ENCODE data around the gene ITGA3.

The ITGA3 gene

DNA sequence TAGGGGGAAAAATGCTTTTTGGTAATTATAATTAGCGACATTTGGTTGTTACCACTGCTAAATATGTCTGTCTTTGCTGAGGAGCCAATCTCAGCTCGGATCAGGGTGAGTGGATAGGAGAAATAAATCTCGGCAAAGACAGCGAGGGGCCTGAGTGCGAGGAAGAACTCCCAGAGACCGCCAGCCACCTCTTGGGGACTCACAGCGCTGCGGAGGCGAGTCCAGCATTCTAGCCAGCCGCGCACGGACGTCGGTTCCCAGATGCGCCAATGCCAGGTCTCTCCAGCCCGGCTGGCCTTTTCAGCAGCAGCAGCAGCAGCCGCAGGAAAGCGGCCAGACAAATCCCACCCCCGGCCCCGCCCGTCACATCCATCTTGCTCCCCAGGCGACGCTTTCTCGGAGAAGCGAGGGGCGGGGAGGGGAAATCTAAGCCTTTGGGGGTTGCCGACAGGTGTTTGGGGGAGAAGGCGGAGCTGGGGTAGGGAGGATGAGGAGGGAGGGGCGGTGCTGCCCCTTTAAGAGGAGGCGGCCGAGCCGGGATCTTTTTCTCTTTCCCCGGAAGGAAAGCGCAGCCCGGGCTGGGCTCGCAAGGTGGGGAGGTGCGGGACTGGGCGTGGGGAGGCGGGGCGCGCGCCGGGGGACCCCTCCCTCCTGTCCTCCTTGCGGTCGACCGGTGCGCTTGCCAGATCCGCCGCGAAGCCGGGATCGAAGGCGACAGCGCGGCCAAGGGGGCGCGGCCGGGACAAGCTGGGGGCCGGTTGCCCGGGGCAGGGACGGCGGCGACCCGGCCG is at the start of gene ITGA3:
ITGA3 (plus strand) TSS at position 685 of the 791 bp plus-strand sequence. CDS start 330 bp downstream, outside the sequence.
- peak; percentile 52 for DNase-seq (ENCODE audit: low read depth)
- peak within 1 kb of the TSS; percentile 59 for H3K4me3 ChIP-seq (ENCODE audit: low read depth, low read length)
- TF ChIP-seq, protein P1, sequence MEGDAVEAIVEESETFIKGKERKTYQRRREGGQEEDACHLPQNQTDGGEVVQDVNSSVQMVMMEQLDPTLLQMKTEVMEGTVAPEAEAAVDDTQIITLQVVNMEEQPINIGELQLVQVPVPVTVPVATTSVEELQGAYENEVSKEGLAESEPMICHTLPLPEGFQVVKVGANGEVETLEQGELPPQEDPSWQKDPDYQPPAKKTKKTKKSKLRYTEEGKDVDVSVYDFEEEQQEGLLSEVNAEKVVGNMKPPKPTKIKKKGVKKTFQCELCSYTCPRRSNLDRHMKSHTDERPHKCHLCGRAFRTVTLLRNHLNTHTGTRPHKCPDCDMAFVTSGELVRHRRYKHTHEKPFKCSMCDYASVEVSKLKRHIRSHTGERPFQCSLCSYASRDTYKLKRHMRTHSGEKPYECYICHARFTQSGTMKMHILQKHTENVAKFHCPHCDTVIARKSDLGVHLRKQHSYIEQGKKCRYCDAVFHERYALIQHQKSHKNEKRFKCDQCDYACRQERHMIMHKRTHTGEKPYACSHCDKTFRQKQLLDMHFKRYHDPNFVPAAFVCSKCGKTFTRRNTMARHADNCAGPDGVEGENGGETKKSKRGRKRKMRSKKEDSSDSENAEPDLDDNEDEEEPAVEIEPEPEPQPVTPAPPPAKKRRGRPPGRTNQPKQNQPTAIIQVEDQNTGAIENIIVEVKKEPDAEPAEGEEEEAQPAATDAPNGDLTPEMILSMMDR (IDR thresholded peaks at IDR 0.05; ENCODE audit: control insufficient read depth, extremely low read depth, insufficient read depth): no peak

DNA sequence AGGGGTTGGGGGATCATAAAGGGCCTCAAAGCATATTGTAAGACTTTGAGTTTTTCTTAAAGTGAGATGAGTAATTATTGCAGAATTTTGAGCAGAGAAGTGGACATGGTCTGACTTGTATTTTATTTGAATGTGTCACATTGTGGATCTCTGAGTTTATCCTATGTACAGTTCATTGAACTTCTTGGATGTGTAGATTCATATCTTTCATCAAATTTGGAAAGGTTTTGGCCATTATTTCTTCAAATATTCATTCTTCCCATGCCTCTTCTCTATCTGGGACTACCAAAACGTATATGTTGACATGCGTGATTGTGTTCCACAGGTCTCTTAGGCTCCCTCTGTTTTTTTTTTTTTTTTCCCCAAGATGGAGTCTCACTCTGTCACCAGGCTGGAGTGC is 46.6 kb upstream of the ITGA3 start:
- H3K4me3 ChIP-seq (ENCODE audit: low read depth, low read length): no peak overlapping the region
- no peak for DNase-seq (ENCODE audit: low read depth)
- TF ChIP-seq, protein P1 (IDR thresholded peaks at IDR 0.05; ENCODE audit: control insufficient read depth, extremely low read depth, insufficient read depth): no peak

DNA sequence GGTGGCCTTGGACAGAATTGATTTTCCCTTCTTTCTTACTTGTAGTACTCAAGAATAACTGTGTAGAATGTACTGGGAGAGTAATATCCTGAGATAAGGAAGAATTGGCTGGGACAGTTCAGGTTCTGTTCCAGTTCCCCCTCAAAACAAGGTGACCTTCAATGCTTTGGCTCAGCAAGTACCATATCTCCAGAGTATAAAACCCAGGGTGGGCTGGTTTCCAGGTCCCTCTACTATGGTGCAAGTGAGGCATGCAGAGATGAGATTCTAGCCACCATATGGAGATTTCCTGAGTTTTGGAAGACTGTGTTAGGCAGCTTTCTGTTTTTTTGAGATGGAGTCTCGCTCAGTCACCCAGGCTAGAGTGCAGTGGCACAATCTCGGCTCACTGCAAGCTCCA is 42.8 kb upstream of the ITGA3 start:
- H3K4me3 ChIP-seq (ENCODE audit: low read depth, low read length): no peak overlapping the region
- TF ChIP-seq, protein P1 (IDR thresholded peaks at IDR 0.05; ENCODE audit: control insufficient read depth, extremely low read depth, insufficient read depth): no peak
- DNase-seq (ENCODE audit: low read depth): no peak

DNA sequence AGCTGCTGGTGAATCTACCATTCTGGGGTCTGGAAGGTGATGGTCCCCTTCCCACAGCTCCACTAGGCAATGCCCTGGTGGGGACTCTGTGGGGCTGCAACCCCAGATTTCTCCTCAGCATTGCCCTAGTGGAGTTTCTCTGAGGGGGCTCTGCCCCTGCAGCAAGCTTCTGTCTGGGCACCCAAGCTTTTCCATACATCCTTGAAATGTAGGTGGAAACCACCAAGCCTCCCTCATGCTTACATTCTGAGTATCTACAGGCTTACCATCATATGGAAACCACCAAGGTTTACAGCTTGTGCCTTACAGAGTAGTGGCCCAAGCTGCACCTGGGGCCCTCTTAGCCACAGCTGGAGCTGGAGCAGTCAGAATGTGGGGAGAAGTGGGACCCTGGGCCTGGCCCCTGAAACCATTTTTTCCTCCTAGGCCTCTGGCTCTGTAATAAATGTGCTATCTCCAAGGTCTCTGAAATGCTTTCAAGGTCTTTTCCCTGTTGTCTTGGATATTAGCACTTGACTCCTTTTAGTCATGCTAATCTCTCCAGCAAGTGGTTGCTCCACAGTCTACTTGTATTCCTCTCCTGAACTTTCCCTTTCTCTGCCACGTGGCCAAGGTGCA is 41.3 kb upstream of the ITGA3 start:
- TF ChIP-seq, protein P1 (IDR thresholded peaks at IDR 0.05; ENCODE audit: control insufficient read depth, extremely low read depth, insufficient read depth): no peak
- no peak overlapping the region for H3K4me3 ChIP-seq (ENCODE audit: low read depth, low read length)
- no peak for DNase-seq (ENCODE audit: low read depth)

DNA sequence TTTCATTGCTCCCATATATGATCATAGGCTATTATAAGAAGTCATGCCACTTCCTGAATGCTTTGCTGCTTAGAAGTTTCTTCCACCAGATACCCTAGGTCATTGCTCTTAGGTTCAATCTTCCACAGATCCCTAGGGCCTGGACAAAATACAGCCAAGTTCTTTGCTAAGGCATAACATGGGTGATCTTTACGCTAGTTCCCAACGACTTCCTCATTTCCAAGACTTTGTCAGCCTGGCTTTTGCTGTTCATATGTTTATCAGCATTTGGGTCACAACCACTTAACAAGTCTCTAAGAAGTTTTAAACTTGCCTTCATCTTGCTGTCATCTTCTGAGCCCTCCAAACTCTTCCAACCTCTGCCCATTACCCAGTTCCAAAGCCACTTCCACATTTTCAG is 40.8 kb upstream of the ITGA3 start:
- H3K4me3 ChIP-seq (ENCODE audit: low read depth, low read length): no peak overlapping the region
- DNase-seq (ENCODE audit: low read depth): no peak
- TF ChIP-seq, protein P1 (IDR thresholded peaks at IDR 0.05; ENCODE audit: control insufficient read depth, extremely low read depth, insufficient read depth): no peak

DNA sequence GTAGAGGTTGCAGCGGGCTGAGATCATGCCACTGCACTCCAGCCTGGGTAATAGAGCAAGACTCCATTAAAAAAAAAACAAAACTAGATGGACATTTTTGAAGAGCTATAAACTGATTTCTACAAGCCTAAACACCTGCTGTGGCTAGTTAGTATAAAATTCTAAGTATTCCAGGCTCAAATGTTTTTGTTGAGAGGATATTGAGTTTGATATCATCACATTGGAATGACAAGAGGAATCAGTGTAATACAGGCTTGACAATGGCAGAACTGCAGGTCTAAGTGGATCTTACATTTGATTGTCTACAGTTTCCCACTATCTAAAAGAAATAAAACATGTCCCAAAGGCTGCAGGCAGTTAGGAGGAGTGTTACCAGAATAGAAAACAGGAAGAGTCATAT is 37.0 kb upstream of the ITGA3 start:
- DNase-seq (ENCODE audit: low read depth): no peak
- no peak overlapping the region for H3K4me3 ChIP-seq (ENCODE audit: low read depth, low read length)
- TF ChIP-seq, protein P1 (IDR thresholded peaks at IDR 0.05; ENCODE audit: control insufficient read depth, extremely low read depth, insufficient read depth): no peak
